ENCODE data around the gene EID2.

DNA sequence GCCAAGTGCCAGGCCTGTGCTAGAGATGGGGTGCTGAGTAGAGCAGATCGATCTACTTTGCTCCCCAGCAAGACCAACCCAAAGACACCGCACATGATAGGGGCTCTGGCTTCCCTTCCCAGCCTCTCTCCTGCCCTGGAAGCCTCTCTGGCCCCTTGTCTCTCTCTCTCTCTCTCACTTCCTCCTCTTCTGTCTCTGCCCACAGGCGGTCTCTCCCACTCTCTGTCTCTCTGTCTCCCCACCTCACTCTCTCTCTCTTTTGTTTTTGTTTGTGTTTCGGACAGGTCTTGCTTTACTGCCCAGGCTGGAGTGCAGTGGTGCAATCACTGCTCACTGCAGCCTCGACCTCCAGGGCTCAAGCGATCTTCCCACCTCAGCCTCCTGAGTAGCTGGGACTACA lies 23.7 kb downstream of the EID2 start:
- no peak for TF ChIP-seq CTCF (IDR thresholded peaks at IDR 0.05; ENCODE audit: low read depth, low read length, missing input control)
- no peak for TF ChIP-seq RAD21 (IDR thresholded peaks at IDR 0.05)
- TF ChIP-seq SP1 (IDR thresholded peaks at IDR 0.05), result no peak
- no peak for TF ChIP-seq TAF1 (conservative IDR thresholded peaks at IDR 0.05)
- TF ChIP-seq YY1 (IDR thresholded peaks at IDR 0.05), result no peak
- TF ChIP-seq, protein P1, sequence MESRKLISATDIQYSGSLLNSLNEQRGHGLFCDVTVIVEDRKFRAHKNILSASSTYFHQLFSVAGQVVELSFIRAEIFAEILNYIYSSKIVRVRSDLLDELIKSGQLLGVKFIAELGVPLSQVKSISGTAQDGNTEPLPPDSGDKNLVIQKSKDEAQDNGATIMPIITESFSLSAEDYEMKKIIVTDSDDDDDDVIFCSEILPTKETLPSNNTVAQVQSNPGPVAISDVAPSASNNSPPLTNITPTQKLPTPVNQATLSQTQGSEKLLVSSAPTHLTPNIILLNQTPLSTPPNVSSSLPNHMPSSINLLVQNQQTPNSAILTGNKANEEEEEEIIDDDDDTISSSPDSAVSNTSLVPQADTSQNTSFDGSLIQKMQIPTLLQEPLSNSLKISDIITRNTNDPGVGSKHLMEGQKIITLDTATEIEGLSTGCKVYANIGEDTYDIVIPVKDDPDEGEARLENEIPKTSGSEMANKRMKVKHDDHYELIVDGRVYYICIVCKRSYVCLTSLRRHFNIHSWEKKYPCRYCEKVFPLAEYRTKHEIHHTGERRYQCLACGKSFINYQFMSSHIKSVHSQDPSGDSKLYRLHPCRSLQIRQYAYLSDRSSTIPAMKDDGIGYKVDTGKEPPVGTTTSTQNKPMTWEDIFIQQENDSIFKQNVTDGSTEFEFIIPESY (IDR thresholded peaks at IDR 0.05), result no peak
- TF ChIP-seq, protein P2, sequence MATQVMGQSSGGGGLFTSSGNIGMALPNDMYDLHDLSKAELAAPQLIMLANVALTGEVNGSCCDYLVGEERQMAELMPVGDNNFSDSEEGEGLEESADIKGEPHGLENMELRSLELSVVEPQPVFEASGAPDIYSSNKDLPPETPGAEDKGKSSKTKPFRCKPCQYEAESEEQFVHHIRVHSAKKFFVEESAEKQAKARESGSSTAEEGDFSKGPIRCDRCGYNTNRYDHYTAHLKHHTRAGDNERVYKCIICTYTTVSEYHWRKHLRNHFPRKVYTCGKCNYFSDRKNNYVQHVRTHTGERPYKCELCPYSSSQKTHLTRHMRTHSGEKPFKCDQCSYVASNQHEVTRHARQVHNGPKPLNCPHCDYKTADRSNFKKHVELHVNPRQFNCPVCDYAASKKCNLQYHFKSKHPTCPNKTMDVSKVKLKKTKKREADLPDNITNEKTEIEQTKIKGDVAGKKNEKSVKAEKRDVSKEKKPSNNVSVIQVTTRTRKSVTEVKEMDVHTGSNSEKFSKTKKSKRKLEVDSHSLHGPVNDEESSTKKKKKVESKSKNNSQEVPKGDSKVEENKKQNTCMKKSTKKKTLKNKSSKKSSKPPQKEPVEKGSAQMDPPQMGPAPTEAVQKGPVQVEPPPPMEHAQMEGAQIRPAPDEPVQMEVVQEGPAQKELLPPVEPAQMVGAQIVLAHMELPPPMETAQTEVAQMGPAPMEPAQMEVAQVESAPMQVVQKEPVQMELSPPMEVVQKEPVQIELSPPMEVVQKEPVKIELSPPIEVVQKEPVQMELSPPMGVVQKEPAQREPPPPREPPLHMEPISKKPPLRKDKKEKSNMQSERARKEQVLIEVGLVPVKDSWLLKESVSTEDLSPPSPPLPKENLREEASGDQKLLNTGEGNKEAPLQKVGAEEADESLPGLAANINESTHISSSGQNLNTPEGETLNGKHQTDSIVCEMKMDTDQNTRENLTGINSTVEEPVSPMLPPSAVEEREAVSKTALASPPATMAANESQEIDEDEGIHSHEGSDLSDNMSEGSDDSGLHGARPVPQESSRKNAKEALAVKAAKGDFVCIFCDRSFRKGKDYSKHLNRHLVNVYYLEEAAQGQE (IDR thresholded peaks at IDR 0.05), result no peak
- TF ChIP-seq NR2F2 (IDR thresholded peaks at IDR 0.05), result no peak
- no peak for TF ChIP-seq JUND (IDR thresholded peaks at IDR 0.05)
- TF ChIP-seq, protein P3, sequence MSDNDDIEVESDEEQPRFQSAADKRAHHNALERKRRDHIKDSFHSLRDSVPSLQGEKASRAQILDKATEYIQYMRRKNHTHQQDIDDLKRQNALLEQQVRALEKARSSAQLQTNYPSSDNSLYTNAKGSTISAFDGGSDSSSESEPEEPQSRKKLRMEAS (IDR thresholded peaks at IDR 0.05), result no peak
- TF ChIP-seq HNF4A (conservative IDR thresholded peaks at IDR 0.05), result no peak
- no peak for TF ChIP-seq GABPA (IDR thresholded peaks at IDR 0.05 in 1 of 2, conservative IDR thresholded peaks at IDR 0.05 in 1 of 2)
- TF ChIP-seq RXRA (IDR thresholded peaks at IDR 0.05), result no peak
